Activated CD4-positive, alpha-beta T cell treated with anti-CD3 and anti-CD28 coated beads for 36 hours (primary cell): ENCODE data around the gene HIPK3. TPM values are rescaled to one million over a fixed set of nuclear protein-coding genes. Genes with fewer than 3 reads are reported as not detected.
"Not testable (repeated sequence)": the region's sequence is repeated elsewhere in the genome, so short reads cannot be mapped to it uniquely, and the experiment has no call there.

Experiments
- ATAC-seq: fragments of 200-7000 bp; cut with Tn5 transposase; one replicate; pipeline ENCODE4 v1.10.0; 2021; ENCODE audit warnings: mild to moderate bottlenecking, moderate library complexity
- CTCF ChIA-PET: fragments of 350-600 bp; sonication (Branson Sonifier 250); formaldehyde crosslinking; loops from one replicate; lab custom pipeline; 2021; ENCODE audit warnings: antibody characterized with exemption; lab: Charles Lee
- POLR2A ChIA-PET: fragments of 350-600 bp; sonication (Branson Sonifier 250); formaldehyde crosslinking; loops from one replicate; lab custom pipeline; 2021; ENCODE audit warnings: antibody characterized with exemption, inconsistent platforms; lab: Charles Lee
- DNase-seq: peaks from one replicate; pipeline ENCODE4 v3.0.0-alpha.2; 2020
- H3K27ac Mint-ChIP-seq: one replicate; pipeline ENCODE4 v1.8.0; 2021; ENCODE audit warnings: mixed read lengths
- H3K27me3 Mint-ChIP-seq: one replicate; pipeline ENCODE4 v1.8.0; 2021; ENCODE audit warnings: mixed read lengths
- H3K36me3 Mint-ChIP-seq: one replicate; pipeline ENCODE4 v1.8.0; 2021; ENCODE audit warnings: low read depth, mixed read lengths
- H3K4me1 Mint-ChIP-seq: one replicate; pipeline ENCODE4 v1.8.0; 2021; ENCODE audit warnings: mixed read lengths
- H3K4me3 Mint-ChIP-seq: one replicate; pipeline ENCODE4 v1.8.0; 2021; ENCODE audit warnings: mild to moderate bottlenecking, moderate library complexity, mixed read lengths
- H3K9me3 Mint-ChIP-seq: one replicate; pipeline ENCODE4 v1.8.0; 2021; ENCODE audit warnings: low read depth, mixed read lengths
- intact Hi-C, 2 experiments: fragments of 100-400 bp; cut with DNase I in 1 of 2; cut with micrococcal nuclease in 1 of 2; formaldehyde crosslinking; loops; one replicate each; pipeline versions ENCODE4 v1.14.2 to v1.15.1; 2022 to 2024; cut with DNase I, micrococcal nuclease
- total RNA-seq, 2 experiments: library from RNA; stranded (reverse); gene quantifications; one replicate each; pipeline ENCODE4 v1.2.3, GENCODE V29; 2021

The HIPK3 gene
- total RNA-seq, 2 experiments from 2014 or later = 25.7 to 26.8 TPM

GRCh38 chr11:33280411-33280810, 23.2 kb downstream of the HIPK3 start:
- Mint-ChIP-seq H3K4me3 (no peak overlapping the region), H3K27ac (no peak overlapping the region), H3K27me3 (no peaks in the 10 kb centered on the region), H3K9me3 (no peaks in the 10 kb centered on the region), H3K36me3 (peaks cover 4% of the 10 kb centered on the region), H3K4me1 (peaks cover 31% of the 10 kb centered on the region)
- ChIA-PET CTCF (interaction anchor here (2.0 kb wide), 1 partner anchor 11 kb away, joined by 5 read pairs; no protein-coding TSS in a partner anchor), POLR2A (no interaction called here)
- ATAC-seq (no peak), DNase-seq (no peak)
- intact Hi-C loops = no loop called here

GRCh38 chr11:33281758-33282157, 24.6 kb downstream of the HIPK3 start:
- Mint-ChIP-seq H3K27ac (no peak overlapping the region), H3K4me1 (peaks cover 26% of the 10 kb centered on the region), H3K36me3 (peaks cover 7% of the 10 kb centered on the region), H3K4me3 (no peak overlapping the region), H3K27me3 (no peaks in the 10 kb centered on the region), H3K9me3 (no peaks in the 10 kb centered on the region)
- no peak for DNase-seq
- POLR2A ChIA-PET = no interaction called here
- CTCF ChIA-PET = interaction anchor here (0.6 kb wide), 1 partner anchor 108 kb away, joined by 4 read pairs; no protein-coding TSS in a partner anchor
- intact Hi-C loops = no loop called here
- no peak for ATAC-seq

DNA sequence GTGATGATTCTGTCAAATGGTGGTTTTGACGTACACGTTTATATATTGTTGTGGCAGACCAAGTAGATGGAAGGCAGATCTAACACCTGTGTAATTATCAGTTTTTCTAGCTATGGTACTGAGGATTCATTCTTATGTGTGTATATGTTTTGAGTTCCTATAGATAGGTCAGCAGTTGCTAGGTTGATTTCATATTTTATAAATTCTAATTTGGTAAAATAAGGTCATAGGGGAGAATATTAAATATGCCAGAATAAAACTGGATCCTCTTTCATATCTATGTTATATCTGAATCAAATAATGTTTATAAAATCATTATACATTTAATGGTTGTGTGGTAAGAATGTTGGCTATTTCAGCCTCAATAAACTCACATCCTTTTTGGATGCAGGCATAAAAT, 27.6 kb downstream of the HIPK3 start:
- Mint-ChIP-seq H3K9me3 (no peaks in the 10 kb centered on the region), H3K27me3 (no peaks in the 10 kb centered on the region), H3K4me1 (peaks cover 18% of the 10 kb centered on the region), H3K4me3 (no peak overlapping the region), H3K36me3 (peaks cover 10% of the 10 kb centered on the region), H3K27ac (no peak overlapping the region)
- ATAC-seq = no peak
- ChIA-PET POLR2A (interaction anchor here (0.7 kb wide), 1 partner anchor 467 kb away, joined by 4 read pairs; no protein-coding TSS in a partner anchor), CTCF (no interaction called here)
- intact Hi-C loops = no loop called here
- no peak for DNase-seq

DNA sequence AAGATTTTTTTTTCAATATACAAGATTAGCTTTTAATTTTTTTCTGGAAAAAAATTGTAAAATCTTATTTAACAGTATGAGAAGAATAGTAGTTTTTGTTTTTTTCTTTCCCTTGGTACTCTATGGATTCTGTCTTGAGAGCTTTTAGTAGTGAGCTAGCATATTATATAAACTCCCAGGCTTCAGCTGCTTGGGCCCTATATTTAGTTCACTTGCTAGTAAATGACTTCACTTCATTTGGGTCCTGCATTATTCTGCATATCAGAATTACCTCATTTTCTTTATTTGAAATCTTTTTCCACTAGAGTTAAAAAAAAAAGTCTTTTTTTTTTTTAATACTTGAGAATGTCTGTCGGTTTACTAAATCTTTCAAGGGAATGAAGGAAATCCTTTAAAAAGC, 33.1 kb downstream of the HIPK3 start:
- CTCF ChIA-PET = interaction anchor here (0.6 to 0.7 kb wide), 3 partner anchors 48 to 747 kb away, joined by 3 read pairs; no protein-coding TSS in a partner anchor
- no peak for ATAC-seq
- intact Hi-C loops = no loop called here
- H3K4me3 Mint-ChIP-seq = no peak overlapping the region
- no peak overlapping the region for H3K27ac Mint-ChIP-seq
- POLR2A ChIA-PET = no interaction called here
- no peaks in the 10 kb centered on the region for H3K27me3 Mint-ChIP-seq
- no peaks in the 10 kb centered on the region for H3K9me3 Mint-ChIP-seq
- H3K36me3 Mint-ChIP-seq = peaks cover 19% of the 10 kb centered on the region
- no peak for DNase-seq
- peaks cover 12% of the 10 kb centered on the region for H3K4me1 Mint-ChIP-seq

DNA sequence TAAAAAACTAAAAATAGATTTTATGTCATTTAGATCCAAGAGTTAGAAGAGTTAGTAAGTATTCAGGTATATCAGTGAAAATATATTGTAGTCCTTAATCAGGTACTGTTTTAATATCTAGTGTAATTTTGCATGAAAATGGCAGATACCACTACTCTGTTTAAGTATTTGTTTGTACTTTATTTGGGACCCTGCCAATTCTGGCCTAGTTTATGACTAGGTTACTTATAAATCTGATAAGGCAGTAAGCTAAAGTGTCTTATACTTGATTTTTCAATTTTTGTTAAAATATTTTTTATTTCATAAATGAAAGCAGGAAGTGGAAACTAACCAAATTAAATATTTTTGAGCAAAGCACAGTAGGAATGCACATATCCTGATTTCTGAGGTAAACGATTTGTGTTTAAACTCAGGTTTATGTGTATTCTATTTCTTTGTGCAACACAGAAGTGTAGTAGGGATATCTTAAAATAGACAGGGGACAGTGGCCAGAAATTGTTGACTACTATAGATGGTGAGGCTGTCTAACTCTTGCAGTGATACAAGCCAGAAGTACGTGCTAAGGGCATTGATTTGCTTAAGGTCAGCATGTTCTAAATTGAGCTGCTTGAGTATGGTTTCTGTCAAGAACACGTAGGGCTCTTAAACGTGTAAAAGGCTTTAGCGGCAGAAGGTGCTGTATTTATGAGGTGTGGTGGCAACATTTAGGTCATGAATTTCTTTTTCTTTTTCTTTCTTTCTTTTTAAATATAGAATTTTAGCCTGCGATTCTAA, 34.0 kb downstream of the HIPK3 start:
- H3K4me1 Mint-ChIP-seq = peaks cover 20% of the 10 kb centered on the region
- DNase-seq = no peak
- intact Hi-C loops = no loop called here
- no peaks in the 10 kb centered on the region for H3K27me3 Mint-ChIP-seq
- ATAC-seq = no peak
- ChIA-PET CTCF (interaction anchor here (0.5 to 0.6 kb wide), 2 partner anchors 47 to 1221 kb away, joined by 3 to 4 read pairs; no protein-coding TSS in a partner anchor), POLR2A (no interaction called here)
- H3K4me3 Mint-ChIP-seq = no peak overlapping the region
- H3K27ac Mint-ChIP-seq = no peak overlapping the region
- peaks cover 24% of the 10 kb centered on the region for H3K36me3 Mint-ChIP-seq
- H3K9me3 Mint-ChIP-seq = no peaks in the 10 kb centered on the region

GRCh38 chr11:33292311-33292710, 35.1 kb downstream of the HIPK3 start:
- no peaks in the 10 kb centered on the region for H3K27me3 Mint-ChIP-seq
- H3K4me1 Mint-ChIP-seq = peaks cover 25% of the 10 kb centered on the region
- H3K9me3 Mint-ChIP-seq = no peaks in the 10 kb centered on the region
- ATAC-seq (no peak), DNase-seq (no peak)
- ChIA-PET CTCF (no interaction called here), POLR2A (no interaction called here)
- H3K27ac Mint-ChIP-seq = no peak overlapping the region
- intact Hi-C loops = no loop called here
- H3K4me3 Mint-ChIP-seq = no peak overlapping the region
- peaks cover 24% of the 10 kb centered on the region for H3K36me3 Mint-ChIP-seq

- ChIA-PET POLR2A (no interaction called here), CTCF (interaction anchor here (1.0 kb wide), 1 partner anchor 20 kb away, joined by 4 read pairs; no protein-coding TSS in a partner anchor)
- Mint-ChIP-seq H3K9me3 (no peaks in the 10 kb centered on the region), H3K4me3 (no peak overlapping the region), H3K36me3 (peaks cover 23% of the 10 kb centered on the region), H3K4me1 (peaks cover 25% of the 10 kb centered on the region), H3K27ac (no peak overlapping the region), H3K27me3 (no peaks in the 10 kb centered on the region)
- no peak for ATAC-seq
- intact Hi-C loops = no loop called here
- no peak for DNase-seq
Measured at GRCh38 chr11:33294224-33294623, 37.0 kb downstream of the HIPK3 start.

GRCh38 chr11:33294797-33295196, 37.6 kb downstream of the HIPK3 start:
- Mint-ChIP-seq H3K27ac (no peak overlapping the region), H3K4me3 (no peak overlapping the region), H3K36me3 (peaks cover 25% of the 10 kb centered on the region), H3K27me3 (no peaks in the 10 kb centered on the region), H3K9me3 (no peaks in the 10 kb centered on the region), H3K4me1 (peaks cover 27% of the 10 kb centered on the region)
- intact Hi-C loops = no loop called here
- ChIA-PET POLR2A (no interaction called here), CTCF (interaction anchor here (1.0 kb wide), 1 partner anchor 21 kb away, joined by 4 read pairs; no protein-coding TSS in a partner anchor)
- DNase-seq = no peak
- ATAC-seq = no peak

- ChIA-PET POLR2A (no interaction called here), CTCF (no interaction called here)
- H3K4me3 Mint-ChIP-seq = no peak overlapping the region
- H3K27ac Mint-ChIP-seq = peak overlapping the region; percentile 43
- no peaks in the 10 kb centered on the region for H3K9me3 Mint-ChIP-seq
- ATAC-seq (peak; percentile 53), DNase-seq (no peak)
- intact Hi-C loops = no loop called here
- peaks cover 29% of the 10 kb centered on the region for H3K4me1 Mint-ChIP-seq
- H3K27me3 Mint-ChIP-seq = no peaks in the 10 kb centered on the region
- peaks cover 27% of the 10 kb centered on the region for H3K36me3 Mint-ChIP-seq
Measured at GRCh38 chr11:33296695-33297094, 39.5 kb downstream of the HIPK3 start.

DNA sequence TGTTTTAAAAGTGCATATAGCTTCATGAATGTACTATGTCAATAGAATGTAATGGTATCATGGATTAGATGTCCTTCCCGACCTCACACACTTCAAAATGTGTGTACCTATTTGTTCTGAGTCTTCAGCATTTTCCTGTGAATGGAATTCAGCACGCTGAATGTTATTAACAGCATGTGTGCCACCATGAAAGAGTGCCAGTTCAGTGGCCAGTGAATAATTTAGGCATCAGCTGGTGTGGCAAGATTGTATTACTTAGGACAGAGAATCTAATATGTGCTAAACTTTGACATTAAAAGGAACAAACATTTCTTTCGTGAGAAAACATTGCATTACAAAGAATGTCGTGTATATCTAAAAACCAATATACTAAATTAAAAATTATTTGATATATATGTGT, 46.4 kb downstream of the HIPK3 start:
- Mint-ChIP-seq H3K27me3 (no peaks in the 10 kb centered on the region), H3K4me3 (no peak overlapping the region), H3K4me1 (peaks cover 27% of the 10 kb centered on the region), H3K27ac (no peak overlapping the region), H3K9me3 (no peaks in the 10 kb centered on the region), H3K36me3 (peaks cover 7% of the 10 kb centered on the region)
- DNase-seq (no peak), ATAC-seq (no peak)
- CTCF ChIA-PET = no interaction called here
- POLR2A ChIA-PET = no interaction called here
- intact Hi-C loops = no loop called here

- H3K27me3 Mint-ChIP-seq, POLR2A ChIA-PET, intact Hi-C loops, DNase-seq, H3K9me3 Mint-ChIP-seq, H3K4me3 Mint-ChIP-seq, H3K36me3 Mint-ChIP-seq, ATAC-seq, H3K27ac Mint-ChIP-seq: not testable (repeated sequence)
- CTCF ChIA-PET = interaction anchor here (0.7 kb wide), 1 partner anchor 24 kb away, joined by 3 read pairs; no protein-coding TSS in a partner anchor
- H3K4me1 Mint-ChIP-seq = peaks cover 37% of the 10 kb centered on the region
Measured at GRCh38 chr11:33306821-33307220, 49.6 kb downstream of the HIPK3 start.

GRCh38 chr11:33307984-33308383, 50.8 kb downstream of the HIPK3 start:
- DNase-seq (no peak), ATAC-seq (no peak)
- H3K9me3 Mint-ChIP-seq = no peaks in the 10 kb centered on the region
- H3K4me1 Mint-ChIP-seq = peaks cover 37% of the 10 kb centered on the region
- POLR2A ChIA-PET = interaction anchor here (0.6 kb wide), 1 partner anchor 329 kb away, joined by 3 read pairs; no protein-coding TSS in a partner anchor
- no peaks in the 10 kb centered on the region for H3K27me3 Mint-ChIP-seq
- H3K4me3 Mint-ChIP-seq = no peak overlapping the region
- H3K27ac Mint-ChIP-seq = no peak overlapping the region
- intact Hi-C loops = no loop called here
- peaks cover 8% of the 10 kb centered on the region for H3K36me3 Mint-ChIP-seq
- CTCF ChIA-PET = no interaction called here
